ENCODE measurements around the gene UBE2A. TPM values are rescaled to one million over a fixed set of nuclear protein-coding genes. Genes with fewer than 3 reads are reported as not detected.

The UBE2A gene
- total and polyA plus RNA-seq, 2 of the 13 experiments (the other 11 are each of a cell fraction or from before 2014, with no cell fraction given), result 17.0 to 30.5 TPM

DNA sequence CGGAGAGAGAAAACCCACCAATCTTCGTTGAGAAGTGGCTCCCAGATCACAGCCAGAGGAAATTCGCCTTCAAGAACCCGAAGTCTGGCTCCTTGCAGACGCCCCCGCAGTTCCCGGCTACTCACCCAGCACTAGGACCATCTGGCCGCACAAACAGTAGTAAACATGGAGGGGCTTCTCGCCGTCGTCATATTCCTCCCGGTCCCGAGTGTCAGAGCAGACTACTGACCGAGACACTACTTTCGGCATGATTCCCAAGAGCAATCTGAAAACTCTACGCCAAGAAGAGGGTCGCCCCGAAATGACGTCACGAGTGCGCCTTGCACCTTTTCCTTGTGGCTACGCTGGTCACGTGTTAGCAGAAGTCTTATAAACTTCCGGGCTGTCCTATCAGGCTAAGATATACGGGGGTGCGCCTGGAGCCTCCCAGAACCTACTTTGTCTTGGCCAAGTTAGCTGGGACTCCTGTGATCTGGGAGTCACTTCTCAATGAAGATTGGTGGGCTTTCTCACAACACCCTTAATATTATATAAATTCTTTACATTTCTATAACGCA lies 9.2 kb upstream of the UBE2A start, which contains the start of gene STEEP1 (continued):
- TF ChIP-seq TBX3 (IDR thresholded peaks at IDR 0.05; ENCODE audit: borderline replicate concordance) (peak; percentile 21; the same call in 1 of the 2 replicates), ZFP36L2 (CRISPR knock-in tag; IDR thresholded peaks at IDR 0.05) (no peak), SIN3A (IDR thresholded peaks at IDR 0.05; ENCODE audit: borderline replicate concordance, low read depth, low read length) (peak; percentile 54; the same call in 1 of the 2 replicates), SOX13 (IDR thresholded peaks at IDR 0.05) (no peak), SOX13 (CRISPR knock-in tag; conservative IDR thresholded peaks at IDR 0.05 in 1 of 2, IDR thresholded peaks at IDR 0.05 in 1 of 2) (peak in 1 of 2 experiments; percentile 31; a peak in 1 of 4 replicates), CREB1 (IDR thresholded peaks at IDR 0.05) (peak; percentile 99), CREB1 (CRISPR knock-in tag; IDR thresholded peaks at IDR 0.05) (peak; percentile 98), FOXK1 (CRISPR knock-in tag; IDR thresholded peaks at IDR 0.05; ENCODE audit: borderline replicate concordance, low read depth) (peak; percentile 79; the same call in 1 of the 2 replicates), ZNF234 (CRISPR knock-in tag; conservative IDR thresholded peaks at IDR 0.05) (no peak), TAF1 (CRISPR knock-in tag; IDR thresholded peaks at IDR 0.05) (peak; percentile 49), ZNF598 (CRISPR knock-in tag; IDR thresholded peaks at IDR 0.05; ENCODE audit: borderline replicate concordance) (no peak), ZNF354B (CRISPR knock-in tag; IDR thresholded peaks at IDR 0.05) (no peak), HCFC1 (IDR thresholded peaks at IDR 0.05; ENCODE audit: low read depth, low read length) (peak; percentile 38; the same call in 1 of the 2 replicates), ZMYM4 (CRISPR knock-in tag; IDR thresholded peaks at IDR 0.05) (peak; percentile 81)
- TF ChIP-seq, protein P1, sequence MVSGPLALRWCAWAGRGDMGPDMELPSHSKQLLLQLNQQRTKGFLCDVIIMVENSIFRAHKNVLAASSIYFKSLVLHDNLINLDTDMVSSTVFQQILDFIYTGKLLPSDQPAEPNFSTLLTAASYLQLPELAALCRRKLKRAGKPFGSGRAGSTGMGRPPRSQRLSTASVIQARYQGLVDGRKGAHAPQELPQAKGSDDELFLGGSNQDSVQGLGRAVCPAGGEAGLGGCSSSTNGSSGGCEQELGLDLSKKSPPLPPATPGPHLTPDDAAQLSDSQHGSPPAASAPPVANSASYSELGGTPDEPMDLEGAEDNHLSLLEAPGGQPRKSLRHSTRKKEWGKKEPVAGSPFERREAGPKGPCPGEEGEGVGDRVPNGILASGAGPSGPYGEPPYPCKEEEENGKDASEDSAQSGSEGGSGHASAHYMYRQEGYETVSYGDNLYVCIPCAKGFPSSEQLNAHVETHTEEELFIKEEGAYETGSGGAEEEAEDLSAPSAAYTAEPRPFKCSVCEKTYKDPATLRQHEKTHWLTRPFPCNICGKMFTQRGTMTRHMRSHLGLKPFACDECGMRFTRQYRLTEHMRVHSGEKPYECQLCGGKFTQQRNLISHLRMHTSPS (CRISPR knock-in tag; IDR thresholded peaks at IDR 0.05; ENCODE audit: low read depth), result no peak
- TF ChIP-seq, protein P2, sequence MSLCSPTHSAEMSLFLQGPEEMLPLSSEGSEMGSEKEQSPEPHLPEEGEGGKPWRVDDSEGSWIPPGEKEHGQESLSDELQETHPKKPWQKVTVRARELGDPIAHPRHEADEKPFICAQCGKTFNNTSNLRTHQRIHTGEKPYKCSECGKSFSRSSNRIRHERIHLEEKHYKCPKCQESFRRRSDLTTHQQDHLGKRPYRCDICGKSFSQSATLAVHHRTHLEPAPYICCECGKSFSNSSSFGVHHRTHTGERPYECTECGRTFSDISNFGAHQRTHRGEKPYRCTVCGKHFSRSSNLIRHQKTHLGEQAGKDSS (CRISPR knock-in tag; IDR thresholded peaks at IDR 0.05; ENCODE audit: borderline replicate concordance, low read depth), result no peak
- TF ChIP-seq, protein P3, sequence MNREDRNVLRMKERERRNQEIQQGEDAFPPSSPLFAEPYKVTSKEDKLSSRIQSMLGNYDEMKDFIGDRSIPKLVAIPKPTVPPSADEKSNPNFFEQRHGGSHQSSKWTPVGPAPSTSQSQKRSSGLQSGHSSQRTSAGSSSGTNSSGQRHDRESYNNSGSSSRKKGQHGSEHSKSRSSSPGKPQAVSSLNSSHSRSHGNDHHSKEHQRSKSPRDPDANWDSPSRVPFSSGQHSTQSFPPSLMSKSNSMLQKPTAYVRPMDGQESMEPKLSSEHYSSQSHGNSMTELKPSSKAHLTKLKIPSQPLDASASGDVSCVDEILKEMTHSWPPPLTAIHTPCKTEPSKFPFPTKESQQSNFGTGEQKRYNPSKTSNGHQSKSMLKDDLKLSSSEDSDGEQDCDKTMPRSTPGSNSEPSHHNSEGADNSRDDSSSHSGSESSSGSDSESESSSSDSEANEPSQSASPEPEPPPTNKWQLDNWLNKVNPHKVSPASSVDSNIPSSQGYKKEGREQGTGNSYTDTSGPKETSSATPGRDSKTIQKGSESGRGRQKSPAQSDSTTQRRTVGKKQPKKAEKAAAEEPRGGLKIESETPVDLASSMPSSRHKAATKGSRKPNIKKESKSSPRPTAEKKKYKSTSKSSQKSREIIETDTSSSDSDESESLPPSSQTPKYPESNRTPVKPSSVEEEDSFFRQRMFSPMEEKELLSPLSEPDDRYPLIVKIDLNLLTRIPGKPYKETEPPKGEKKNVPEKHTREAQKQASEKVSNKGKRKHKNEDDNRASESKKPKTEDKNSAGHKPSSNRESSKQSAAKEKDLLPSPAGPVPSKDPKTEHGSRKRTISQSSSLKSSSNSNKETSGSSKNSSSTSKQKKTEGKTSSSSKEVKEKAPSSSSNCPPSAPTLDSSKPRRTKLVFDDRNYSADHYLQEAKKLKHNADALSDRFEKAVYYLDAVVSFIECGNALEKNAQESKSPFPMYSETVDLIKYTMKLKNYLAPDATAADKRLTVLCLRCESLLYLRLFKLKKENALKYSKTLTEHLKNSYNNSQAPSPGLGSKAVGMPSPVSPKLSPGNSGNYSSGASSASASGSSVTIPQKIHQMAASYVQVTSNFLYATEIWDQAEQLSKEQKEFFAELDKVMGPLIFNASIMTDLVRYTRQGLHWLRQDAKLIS (CRISPR knock-in tag; IDR thresholded peaks at IDR 0.05), result no peak
- TF ChIP-seq, protein P4, sequence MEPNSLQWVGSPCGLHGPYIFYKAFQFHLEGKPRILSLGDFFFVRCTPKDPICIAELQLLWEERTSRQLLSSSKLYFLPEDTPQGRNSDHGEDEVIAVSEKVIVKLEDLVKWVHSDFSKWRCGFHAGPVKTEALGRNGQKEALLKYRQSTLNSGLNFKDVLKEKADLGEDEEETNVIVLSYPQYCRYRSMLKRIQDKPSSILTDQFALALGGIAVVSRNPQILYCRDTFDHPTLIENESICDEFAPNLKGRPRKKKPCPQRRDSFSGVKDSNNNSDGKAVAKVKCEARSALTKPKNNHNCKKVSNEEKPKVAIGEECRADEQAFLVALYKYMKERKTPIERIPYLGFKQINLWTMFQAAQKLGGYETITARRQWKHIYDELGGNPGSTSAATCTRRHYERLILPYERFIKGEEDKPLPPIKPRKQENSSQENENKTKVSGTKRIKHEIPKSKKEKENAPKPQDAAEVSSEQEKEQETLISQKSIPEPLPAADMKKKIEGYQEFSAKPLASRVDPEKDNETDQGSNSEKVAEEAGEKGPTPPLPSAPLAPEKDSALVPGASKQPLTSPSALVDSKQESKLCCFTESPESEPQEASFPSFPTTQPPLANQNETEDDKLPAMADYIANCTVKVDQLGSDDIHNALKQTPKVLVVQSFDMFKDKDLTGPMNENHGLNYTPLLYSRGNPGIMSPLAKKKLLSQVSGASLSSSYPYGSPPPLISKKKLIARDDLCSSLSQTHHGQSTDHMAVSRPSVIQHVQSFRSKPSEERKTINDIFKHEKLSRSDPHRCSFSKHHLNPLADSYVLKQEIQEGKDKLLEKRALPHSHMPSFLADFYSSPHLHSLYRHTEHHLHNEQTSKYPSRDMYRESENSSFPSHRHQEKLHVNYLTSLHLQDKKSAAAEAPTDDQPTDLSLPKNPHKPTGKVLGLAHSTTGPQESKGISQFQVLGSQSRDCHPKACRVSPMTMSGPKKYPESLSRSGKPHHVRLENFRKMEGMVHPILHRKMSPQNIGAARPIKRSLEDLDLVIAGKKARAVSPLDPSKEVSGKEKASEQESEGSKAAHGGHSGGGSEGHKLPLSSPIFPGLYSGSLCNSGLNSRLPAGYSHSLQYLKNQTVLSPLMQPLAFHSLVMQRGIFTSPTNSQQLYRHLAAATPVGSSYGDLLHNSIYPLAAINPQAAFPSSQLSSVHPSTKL (CRISPR knock-in tag; IDR thresholded peaks at IDR 0.05), result 0 out of 2 replicates have a peak, but pooled peaks have one; percentile 16
- TF ChIP-seq, protein P5, sequence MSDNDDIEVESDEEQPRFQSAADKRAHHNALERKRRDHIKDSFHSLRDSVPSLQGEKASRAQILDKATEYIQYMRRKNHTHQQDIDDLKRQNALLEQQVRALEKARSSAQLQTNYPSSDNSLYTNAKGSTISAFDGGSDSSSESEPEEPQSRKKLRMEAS (IDR thresholded peaks at IDR 0.05), result peak; percentile 76

Measured in HepG2 (cell line).